HG03095 (cell line): ENCODE data around the gene FAM120B.

Source experiments
- ATAC-seq: cut with Tn5 transposase; IDR thresholded peaks from one replicate; pipeline ENCODE4 v1.9.1; 2021; ENCODE audit warnings: moderate library complexity; ENCODE audit not compliant: unreplicated experiment

FAM120B gene

GRCh38 chr6:170286246-170286933 lies 20.2 kb upstream of the FAM120B start:
- no peak for ATAC-seq

GRCh38 chr6:170286934-170287265 lies 19.7 kb upstream of the FAM120B start:
- no peak for ATAC-seq

- no peak for ATAC-seq
Observed at GRCh38 chr6:170287371-170287876, 19.1 kb upstream of the FAM120B start.

DNA sequence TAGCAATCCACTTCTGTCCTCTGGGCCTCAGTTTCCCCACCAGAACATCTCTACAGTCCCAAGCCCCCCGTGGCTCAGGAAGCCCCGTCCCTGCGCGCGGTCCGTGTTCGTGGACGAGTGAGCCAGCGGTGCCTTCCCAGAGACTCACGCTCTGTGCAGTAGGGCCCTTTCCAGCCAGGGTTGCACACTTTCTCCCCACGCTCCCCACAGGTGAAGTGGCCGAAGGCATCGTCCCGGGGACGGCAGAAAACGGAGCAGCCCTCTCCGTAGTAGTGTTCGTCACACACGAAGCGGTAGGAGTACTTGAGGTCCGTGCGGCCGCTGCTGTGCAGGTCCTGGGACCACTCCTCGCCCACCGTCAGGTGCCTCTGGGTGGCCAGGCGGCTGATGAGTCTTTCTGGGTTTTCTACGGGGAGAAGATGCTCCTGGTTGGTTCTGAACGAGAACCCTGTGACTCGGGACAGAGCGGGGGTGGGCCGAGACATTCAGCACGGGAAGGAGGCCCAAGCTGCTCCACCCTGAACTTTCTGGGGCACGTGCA lies 18.4 kb upstream of the FAM120B start:
- no peak for ATAC-seq

- ATAC-seq, result no peak
Observed at GRCh38 chr6:170288852-170289179, 17.7 kb upstream of the FAM120B start.

DNA sequence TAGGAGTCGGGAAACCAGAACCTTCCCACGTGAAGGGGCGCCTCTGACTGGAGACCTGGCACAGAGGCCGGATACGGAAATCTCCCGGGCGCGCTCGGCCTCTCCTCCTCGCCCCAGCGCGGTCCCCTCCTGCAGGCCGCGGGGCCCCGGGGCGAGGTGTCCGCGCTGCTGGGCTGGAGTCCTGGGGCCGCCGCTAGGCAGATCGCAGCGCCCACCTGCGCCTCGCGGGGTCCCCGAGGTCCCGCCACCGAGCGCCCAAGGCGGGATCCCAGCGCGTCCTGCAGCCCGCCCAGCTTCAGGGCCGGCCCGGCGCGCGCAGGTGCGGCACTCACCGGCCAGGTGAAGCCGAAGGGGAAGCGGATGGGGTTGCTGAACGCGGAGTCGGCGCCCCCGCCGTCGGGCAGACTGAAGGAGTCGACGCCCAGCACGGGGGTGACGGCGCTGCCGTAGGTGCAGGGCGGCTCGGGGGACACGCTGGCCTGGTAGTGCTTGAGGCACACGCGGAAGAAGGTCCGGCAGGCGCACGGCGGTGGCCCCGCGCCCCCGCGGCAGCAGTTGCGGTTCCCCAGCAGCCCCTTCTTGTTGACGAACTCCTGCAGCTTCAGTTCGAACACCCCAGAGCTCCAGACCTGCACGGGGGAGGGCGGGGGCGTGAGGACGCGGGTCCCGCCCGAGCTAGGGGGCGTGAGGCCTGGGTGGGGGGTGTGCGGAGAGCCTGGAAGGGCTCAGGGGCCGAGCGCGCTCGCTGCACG lies 17.2 kb upstream of the FAM120B start:
- no peak for ATAC-seq

GRCh38 chr6:170289951-170290295 lies 16.6 kb upstream of the FAM120B start:
- no peak for ATAC-seq

DNA sequence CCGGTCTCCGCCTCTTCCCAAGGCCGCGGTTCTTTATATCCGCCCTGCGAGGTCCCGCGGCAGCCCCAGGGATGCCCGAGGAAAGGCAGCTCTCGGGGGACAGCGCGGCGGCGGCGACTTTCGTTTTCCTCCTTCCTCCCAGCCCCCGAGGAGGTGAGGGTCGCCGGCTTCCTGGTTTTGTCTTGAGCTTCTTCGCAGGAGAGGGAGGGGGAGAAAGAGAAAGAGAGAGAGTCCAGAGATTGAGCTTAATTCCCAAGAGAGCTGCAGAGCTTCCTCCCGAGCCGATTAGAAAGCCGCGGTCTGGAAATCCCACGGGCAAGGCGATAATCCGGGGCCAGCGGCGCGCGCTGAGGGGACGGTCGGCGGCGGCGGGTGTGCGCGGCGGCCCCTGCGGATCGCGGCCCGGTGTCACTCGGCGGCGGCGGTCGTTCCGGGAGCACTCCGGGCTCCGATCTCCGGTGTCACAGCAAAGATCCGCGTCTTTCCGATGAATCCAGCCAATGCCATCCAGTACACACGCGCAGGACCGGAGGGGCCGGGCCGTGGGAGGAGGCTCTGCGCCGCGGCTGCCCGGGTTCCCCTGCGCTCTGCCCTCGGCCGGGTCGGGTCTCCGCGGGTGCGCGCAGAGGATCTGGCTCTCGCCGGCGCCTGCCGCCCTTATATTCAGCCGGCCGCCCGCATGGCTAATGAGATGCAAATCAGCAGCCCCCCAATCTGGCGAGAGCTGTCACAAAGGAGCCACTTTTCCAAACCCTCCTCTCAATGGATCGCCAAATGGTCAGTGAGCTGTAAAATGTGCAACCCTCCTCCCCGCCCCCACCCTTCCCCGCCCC lies 16.0 kb upstream of the FAM120B start, which contains the start of gene DLL1:
Gene DLL1 (minus strand): TSS at position 783 of the 833 bp plus-strand sequence. CDS start 939 bp downstream, outside the sequence.
- ATAC-seq, result no peak

DNA sequence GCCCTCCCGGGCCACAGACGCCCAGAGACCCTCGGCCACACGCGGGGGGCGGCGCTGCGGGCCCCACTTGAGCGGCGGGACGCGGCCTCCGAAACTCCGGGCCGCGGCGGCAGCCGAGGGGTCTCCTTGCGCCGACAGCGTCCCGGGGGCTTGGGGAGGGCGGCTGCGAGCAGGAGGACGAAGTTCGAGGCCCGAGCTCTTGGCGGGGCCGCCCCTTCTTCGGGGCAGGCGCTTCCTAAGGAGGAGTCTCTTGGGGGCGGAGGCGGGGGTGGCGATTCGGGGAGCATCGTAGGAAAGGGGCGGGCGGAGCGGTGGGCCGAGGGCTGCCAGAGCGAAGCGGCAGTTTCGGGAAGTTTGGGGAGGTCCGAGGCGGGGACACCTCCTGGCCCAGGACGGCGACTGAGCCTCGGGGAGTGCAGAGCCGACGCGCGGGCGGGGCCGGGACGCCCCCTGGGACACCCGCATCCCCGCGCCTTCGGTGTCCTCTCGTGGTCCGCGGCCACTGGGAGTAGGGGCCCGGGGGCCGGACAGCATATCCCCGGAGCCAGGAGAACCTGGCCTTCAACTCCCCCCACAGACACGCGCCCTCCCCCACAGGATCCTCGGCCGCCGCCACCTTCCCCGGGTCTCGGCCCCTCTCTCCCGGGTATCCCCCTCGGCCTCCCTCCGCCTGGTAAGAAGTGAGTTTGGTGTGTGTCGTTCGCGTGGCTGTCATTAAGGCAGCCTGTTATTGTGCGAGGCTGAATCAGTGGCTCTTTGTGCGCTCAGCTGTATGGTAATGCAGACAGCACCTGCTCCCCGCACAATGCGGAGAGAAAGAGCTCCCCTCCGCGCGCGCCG lies 15.1 kb upstream of the FAM120B start:
- ATAC-seq, result no peak

GRCh38 chr6:170292111-170292406 lies 14.5 kb upstream of the FAM120B start:
- no peak for ATAC-seq

DNA sequence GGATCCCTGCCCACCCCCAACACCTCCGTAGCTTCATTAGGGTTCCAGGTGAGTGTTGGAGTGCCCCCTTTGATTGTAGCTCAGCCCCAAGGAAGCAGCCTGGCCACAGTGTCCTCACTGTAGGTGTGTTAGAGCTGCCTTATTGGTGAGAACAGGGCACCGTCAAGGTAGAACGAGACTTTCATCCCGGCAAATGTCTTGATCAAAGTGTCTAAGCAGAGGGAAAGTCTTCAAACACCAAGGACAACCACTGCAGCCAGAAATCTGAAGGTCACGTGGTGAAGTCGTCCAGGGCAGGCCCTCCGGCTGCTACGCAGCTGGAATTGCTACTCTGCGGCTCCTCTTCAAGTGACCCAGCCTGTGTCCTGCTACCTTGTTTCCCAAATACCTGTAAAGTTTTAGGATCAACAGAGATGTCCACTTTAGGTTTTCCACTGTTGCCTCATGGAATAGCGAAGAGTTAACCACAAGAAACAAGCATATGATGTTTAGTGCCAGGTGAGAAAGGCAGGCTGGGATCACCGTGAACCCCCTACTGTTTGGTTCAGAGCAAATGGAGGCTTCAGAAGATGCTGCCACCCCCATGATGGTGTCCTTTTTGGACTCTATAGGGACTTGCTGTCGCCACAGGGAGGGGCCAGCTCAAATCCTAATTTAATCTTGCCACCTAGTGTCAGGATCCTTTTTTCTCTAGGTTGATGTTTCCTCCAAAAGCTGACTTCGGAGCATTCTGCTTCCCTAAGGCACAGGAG lies 14.0 kb upstream of the FAM120B start:
- ATAC-seq, result no peak

DNA sequence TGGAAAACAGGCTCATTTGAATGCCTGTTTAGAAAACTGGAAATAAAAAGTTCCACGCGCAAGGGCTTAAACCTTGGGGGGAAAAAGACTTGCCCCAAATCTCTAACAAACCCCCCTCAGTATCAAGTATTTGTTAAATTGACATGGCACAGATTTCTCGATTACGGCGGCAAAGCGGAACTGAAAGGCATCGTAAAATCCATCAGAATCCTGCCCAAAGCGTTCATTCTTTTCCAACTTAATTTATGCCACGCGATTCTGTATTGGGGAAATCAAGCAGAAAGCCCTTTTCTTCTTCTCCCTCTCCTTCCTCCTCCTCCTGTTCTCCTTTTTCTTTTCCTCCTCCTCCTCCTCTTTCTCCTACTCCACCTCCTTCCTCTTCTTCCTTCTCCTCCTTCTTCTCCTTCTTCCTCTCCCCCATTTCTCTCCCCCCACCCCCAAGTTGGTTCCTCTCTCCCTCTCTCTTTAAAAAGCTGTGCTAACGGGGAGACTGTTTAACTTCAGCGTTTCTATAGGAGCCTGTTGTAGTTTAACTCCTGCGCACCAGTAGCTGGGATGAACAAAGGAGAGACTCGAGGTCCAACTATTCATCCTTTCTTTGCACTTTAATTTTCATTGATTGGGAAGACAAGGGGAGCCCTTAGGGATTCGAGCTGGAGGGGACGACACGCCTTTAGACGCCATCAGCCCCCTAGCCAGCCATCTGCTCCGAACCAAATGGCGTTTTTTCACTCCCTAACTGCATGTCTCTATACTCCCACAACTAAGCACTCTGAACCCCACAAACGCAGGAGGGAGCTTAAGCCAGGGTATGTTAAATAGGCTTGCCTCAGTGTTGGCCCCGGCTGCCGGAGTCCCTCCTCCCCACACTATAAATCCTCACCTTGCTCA lies 13.0 kb upstream of the FAM120B start:
- ATAC-seq, result no peak

- ATAC-seq, result no peak
Observed at GRCh38 chr6:170294298-170294730, 12.2 kb upstream of the FAM120B start.

DNA sequence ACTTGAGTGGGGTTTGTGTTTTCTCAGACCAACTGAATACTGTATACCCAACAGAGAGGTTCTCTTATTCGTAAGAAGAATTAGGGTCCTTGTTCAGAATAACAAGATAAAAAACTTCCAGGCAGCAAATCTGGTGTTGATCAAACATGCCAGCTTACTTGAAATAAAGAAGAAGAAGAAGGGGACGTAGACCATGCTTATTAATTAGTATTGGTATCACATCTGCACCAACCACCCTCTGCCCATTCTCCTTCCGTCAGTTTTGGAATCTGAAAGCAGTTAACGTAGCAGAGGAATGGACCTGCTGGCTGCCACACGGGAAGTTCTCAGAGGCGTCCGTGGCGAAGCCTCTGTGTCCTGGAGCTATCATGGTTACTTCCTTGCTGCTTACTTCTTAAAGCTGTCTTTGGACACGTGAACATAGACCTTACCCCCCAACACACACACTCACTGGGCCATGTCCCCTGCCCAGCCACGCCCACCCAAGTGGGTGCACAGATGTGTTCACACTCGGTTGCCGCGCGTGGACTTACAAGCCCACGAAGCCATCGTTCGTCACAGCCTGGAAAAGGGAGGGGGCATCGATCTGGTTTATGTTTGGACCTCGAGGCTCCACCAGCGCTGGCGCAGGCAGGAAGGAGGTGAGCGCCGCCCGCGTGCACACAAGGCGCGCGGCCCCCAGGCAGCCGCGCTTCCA lies 11.6 kb upstream of the FAM120B start:
- ATAC-seq, result no peak

DNA sequence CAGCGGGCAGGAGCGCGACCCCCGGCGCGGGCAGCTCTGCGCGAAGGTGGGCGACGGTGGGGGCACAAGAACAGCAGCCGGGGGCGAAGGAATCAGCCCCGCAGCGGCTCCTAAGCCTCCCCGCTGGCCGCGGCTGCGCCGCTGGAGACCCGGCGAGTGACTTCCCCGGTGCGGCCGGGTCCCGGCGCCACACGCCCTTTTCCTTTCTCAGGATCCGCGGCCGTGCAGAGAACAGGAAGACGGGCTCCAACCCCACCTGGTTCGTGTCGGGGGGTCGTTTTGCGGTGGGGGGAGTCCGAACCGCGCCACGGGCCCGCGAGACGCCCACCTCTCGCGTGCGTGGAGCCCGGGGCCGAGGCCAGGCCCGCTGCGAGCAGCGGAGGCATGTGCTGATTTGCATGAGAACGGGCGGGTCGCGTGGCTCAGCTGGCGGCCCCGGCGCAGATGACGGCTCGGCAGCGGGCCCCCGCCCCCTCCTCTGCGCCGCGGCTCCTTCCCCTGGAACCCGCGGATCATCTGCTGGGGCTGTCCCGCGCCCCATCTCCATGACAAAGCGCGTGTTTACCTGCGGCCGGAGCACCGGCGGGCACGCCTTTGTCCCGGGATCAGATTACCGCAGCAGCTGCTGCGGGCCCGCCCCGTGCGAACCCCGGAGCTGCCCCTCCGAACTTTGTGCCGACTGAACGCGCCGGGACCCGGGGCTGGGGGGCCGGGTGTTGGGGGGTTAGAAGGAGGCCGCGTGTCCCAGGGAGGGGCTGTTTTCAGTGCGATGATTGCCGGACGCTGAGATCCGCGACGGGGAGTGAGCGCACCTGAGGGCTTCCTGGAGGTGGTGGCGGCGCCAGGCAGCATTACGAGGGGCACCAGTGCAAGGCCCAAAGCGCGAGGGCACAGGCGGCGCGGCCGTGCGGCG lies 10.8 kb upstream of the FAM120B start:
- peak; percentile 52 for ATAC-seq

GRCh38 chr6:170296423-170296745 lies 10.2 kb upstream of the FAM120B start:
- ATAC-seq, result no peak

DNA sequence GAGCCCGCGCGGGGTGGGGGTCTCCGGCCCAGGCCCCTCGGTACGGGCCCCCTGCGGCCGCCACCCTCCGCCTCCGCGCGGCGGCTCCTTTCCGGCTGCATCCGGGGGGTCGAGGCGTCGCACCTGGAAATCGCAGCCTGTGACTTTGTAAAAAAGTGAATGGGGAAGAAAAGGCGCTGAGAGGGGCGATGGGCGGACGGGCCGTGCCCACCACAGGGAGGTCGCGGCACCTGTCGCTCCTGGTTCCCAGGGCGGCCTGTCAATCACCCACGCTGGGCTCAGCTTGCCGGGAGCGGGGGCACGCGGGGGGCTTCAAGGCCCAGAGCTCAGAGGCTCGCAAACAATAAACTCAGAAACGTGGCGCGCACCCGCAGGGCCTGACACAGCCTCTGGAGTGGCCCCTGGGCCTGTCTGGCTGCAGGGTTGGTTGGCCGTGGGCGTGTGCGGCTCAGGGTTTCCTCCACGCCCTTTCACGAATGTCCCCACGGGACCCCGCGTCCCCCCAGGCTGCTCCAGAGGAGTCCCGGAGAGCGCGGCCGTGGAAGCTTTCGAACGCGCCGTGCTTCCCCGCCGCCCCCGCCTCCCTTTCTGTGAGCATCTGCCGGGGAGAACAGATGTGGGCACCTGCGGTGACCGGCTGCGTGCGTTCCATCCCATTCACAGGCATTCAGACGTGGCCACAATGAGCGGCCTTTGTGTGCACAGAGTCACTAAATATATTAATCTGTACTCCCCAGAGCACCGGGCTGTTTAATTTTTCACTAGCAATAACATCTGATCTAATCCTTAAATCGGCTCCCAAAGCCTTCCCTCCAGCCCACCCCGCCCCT lies 9.6 kb upstream of the FAM120B start:
- no peak for ATAC-seq
